Neutrophil (primary cell): Measurements from ENCODE around the gene PRELP.

Source experiments
- H3K27ac ChIP-seq: fragments of 200-600 bp; sonication (generic); 2 replicates; pipeline ENCODE4 v1.5.1; 2016; ENCODE audit warnings: mild to moderate bottlenecking, moderate library complexity
- H3K27me3 ChIP-seq: fragments of 200-600 bp; sonication (generic); 2 replicates; pipeline ENCODE4 v1.6.0; 2016; ENCODE audit warnings: mild to moderate bottlenecking
- H3K36me3 ChIP-seq: fragments of 200-600 bp; sonication (generic); 2 replicates; pipeline ENCODE4 v1.5.1; 2017
- H3K4me1 ChIP-seq, 2 experiments: fragments of 200-600 bp in 1 of 2; sonication (generic) in 1 of 2; 1 replicate in 1 of 2; 2 replicates in 1 of 2; pipeline versions ENCODE4 v1.5.1 to v1.6.1; 2013 to 2016; ENCODE audit warnings: low read depth in 1 of 2, low read length in 1 of 2, mild to moderate bottlenecking in 1 of 2, moderate library complexity in 1 of 2; ENCODE audit not compliant: control insufficient read depth in 1 of 2, insufficient read depth in 1 of 2
- H3K4me3 ChIP-seq, 2 experiments: fragments of 200-600 bp in 1 of 2; sonication (generic) in 1 of 2; 1 replicate in 1 of 2; 2 replicates in 1 of 2; pipeline ENCODE4 v1.5.1; 2013 to 2016; ENCODE audit warnings: low read depth in 1 of 2, low read length in 1 of 2, mild to moderate bottlenecking in 1 of 2, moderate library complexity in 1 of 2
- H3K9me3 ChIP-seq: fragments of 200-600 bp; sonication (generic); 2 replicates; pipeline ENCODE4 v1.5.1; 2016
- TF ChIP-seq, protein P1 (sequence below): fragments of 200-600 bp; sonication (generic); IDR thresholded peaks from 2 replicates; pipeline ENCODE4 v1.5.1; 2016; ENCODE audit warnings: antibody characterized with exemption

Gene PRELP

DNA sequence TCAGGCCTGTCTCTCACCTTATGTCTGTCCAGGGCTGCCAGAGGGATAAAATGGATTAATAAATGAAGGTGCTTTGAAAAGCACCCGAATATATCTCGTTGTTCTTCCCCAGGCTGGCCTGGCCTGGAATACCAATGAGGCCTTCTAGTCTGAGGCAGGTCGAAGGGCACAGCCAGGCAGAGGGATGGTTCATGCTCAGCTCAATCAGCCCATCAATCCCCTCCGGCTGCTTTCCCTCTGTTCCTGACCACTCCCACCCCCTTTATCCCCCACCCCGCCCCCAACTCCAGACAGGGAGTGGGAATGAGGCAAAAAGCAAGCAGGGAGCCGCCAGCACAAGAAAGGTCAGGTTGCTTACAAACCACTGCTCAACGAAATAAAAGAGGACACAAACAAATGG, 40.0 kb upstream of the PRELP start:
- Histone ChIP-seq H3K4me1 (no peaks in the 10 kb centered on the region), H3K27ac (no peak overlapping the region), H3K27me3 (peaks cover 13% of the 10 kb centered on the region), H3K4me3 (no peak overlapping the region), H3K36me3 (no peaks in the 10 kb centered on the region), H3K9me3 (no peaks in the 10 kb centered on the region)
- TF ChIP-seq, protein P1, sequence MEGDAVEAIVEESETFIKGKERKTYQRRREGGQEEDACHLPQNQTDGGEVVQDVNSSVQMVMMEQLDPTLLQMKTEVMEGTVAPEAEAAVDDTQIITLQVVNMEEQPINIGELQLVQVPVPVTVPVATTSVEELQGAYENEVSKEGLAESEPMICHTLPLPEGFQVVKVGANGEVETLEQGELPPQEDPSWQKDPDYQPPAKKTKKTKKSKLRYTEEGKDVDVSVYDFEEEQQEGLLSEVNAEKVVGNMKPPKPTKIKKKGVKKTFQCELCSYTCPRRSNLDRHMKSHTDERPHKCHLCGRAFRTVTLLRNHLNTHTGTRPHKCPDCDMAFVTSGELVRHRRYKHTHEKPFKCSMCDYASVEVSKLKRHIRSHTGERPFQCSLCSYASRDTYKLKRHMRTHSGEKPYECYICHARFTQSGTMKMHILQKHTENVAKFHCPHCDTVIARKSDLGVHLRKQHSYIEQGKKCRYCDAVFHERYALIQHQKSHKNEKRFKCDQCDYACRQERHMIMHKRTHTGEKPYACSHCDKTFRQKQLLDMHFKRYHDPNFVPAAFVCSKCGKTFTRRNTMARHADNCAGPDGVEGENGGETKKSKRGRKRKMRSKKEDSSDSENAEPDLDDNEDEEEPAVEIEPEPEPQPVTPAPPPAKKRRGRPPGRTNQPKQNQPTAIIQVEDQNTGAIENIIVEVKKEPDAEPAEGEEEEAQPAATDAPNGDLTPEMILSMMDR: no peak

DNA sequence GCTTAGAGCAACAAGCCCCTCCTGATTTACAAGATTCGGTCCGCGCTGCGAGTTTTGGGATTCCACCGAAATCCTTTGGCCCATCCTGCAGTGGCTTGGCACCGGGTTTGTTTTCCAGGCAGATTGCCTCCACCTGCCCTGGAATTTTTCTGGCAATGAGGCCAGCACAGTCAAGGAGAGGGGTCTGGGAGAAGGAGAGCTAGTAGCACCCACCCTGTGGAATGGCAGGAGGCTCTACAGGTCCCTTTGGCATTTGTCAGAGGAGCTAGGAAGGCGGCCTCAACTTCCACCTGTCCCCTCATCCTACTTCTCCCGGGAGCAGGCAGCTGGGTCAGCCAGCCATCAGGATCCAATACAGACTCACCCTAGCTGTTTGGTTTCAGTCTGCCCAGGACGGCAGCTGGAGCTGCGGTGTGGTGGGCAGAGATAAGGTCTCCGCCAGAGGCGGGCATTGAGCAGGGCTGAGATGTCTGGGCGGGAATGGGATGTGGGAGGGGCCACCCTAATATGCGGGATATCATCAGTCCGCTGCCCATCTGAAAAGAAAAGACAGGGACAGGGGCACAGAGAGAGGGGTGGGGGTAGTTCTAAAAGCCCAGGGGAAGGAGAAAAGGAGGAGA, 37.8 kb upstream of the PRELP start:
- no peaks in the 10 kb centered on the region for H3K36me3 ChIP-seq
- no peaks in the 10 kb centered on the region for H3K9me3 ChIP-seq
- H3K27me3 ChIP-seq: peaks cover 35% of the 10 kb centered on the region
- no peak overlapping the region for H3K4me3 ChIP-seq
- no peak overlapping the region for H3K27ac ChIP-seq
- H3K4me1 ChIP-seq: no peaks in the 10 kb centered on the region
- TF ChIP-seq, protein P1: no peak

DNA sequence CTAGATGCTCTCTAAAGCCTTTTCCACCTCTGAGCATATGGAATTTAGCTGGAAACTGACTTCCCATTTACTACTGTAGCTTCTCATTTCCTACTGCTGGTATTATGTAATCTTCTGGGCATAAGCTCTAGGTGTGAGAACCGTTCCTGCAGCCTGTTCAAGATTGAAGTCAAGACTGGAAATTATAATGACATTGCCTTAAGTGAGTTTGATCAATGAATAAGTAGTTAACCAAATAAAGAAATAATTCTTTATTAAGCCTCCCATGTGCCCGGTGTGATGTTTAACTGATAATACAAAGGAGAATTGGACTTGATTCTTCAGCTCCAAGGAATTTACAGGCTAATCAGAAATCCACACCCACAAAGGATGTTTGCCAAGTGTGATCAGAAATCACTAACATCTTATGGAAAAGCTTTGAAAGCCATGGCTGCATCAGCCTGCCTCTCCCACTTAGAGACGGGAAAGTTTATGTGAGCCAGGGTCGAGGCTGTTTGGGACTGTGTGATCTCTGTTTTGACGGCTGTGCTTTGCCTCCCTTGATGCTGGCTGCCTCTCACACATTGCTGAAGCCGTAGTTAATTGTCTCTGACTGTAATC, 36.4 kb upstream of the PRELP start:
- TF ChIP-seq, protein P1: no peak
- H3K27me3 ChIP-seq: peaks cover 41% of the 10 kb centered on the region
- no peaks in the 10 kb centered on the region for H3K4me1 ChIP-seq
- no peaks in the 10 kb centered on the region for H3K36me3 ChIP-seq
- H3K4me3 ChIP-seq: no peak overlapping the region
- no peaks in the 10 kb centered on the region for H3K9me3 ChIP-seq
- no peak overlapping the region for H3K27ac ChIP-seq

DNA sequence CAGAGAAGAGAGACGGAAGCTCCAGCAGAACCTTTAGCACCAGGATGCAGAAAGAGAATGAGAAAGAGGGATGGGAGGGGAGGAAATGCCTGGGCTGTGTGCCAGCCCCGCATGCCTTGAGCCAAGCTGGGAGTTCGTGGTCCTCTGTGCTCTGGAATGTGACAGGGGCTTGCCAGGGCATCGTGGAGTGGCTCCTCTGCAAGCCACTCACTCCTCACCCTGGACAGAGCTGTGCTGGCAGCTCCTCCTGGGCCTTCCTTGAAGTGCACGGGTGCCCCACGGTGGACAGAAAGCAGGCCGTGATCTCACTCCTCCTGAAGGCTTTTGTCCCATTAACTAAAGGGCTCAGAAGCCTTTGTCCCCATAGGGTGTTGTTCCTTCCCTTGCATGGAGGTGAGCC, 34.8 kb upstream of the PRELP start:
- peaks cover 40% of the 10 kb centered on the region for H3K27me3 ChIP-seq
- no peaks in the 10 kb centered on the region for H3K4me1 ChIP-seq
- no peak overlapping the region for H3K27ac ChIP-seq
- TF ChIP-seq, protein P1: no peak
- no peaks in the 10 kb centered on the region for H3K9me3 ChIP-seq
- H3K36me3 ChIP-seq: no peaks in the 10 kb centered on the region
- no peak overlapping the region for H3K4me3 ChIP-seq

DNA sequence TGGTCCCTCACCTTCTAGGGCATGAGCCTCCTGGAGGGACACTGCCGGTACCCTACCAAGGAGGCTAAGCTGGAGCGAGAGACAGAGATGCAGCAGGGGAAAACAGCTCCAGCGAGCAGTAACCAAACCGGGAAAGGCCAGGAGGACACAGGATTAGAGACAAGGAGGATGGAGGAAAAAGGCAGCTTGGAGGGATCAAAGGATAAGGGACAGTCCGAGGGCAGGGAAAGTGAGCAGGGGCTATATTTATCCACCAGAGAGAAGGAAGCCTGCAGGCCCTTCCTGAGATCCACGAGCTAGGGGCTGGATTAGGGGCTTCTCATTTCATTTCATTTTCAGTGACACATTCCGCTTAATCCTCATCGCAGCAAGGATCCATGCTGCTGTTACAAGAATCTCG, 33.8 kb upstream of the PRELP start:
- Histone ChIP-seq H3K27ac (no peak overlapping the region), H3K4me1 (no peaks in the 10 kb centered on the region), H3K4me3 (no peak overlapping the region), H3K27me3 (peaks cover 40% of the 10 kb centered on the region), H3K9me3 (no peaks in the 10 kb centered on the region), H3K36me3 (no peaks in the 10 kb centered on the region)
- TF ChIP-seq, protein P1: no peak
